AG09319 (cell line): ENCODE measurements around the gene SDR39U1.

ENCODE experiments used
- DNase-seq: peaks from one replicate; pipeline ENCODE4 v3.0.0-alpha.2; 2010; ENCODE audit warnings: low read depth; ENCODE audit errors: extremely low read depth
- CTCF ChIP-seq: IDR thresholded peaks from 2 replicates; pipeline ENCODE4 v1.5.1; 2011; ENCODE audit warnings: low read depth, mild to moderate bottlenecking, inconsistent platforms, low read length, moderate library complexity

SDR39U1 gene

GRCh38 chr14:24416254-24416931 is 26.2 kb downstream of the SDR39U1 start:
- DNase-seq, result no peak
- no peak for TF ChIP-seq CTCF

- TF ChIP-seq CTCF, result no peak
- DNase-seq, result no peak
Observed at GRCh38 chr14:24415421-24416253, 26.9 kb downstream of the SDR39U1 start.

- no peak for DNase-seq
- no peak for TF ChIP-seq CTCF
Observed at GRCh38 chr14:24414732-24415420, 27.7 kb downstream of the SDR39U1 start.

GRCh38 chr14:24414077-24414476 is 28.5 kb downstream of the SDR39U1 start:
- no peak for DNase-seq

GRCh38 chr14:24411443-24412389 is 30.9 kb downstream of the SDR39U1 start:
- DNase-seq, result no peak
- TF ChIP-seq CTCF, result peak; percentile 76

More at GRCh38 chr14:24414077-24414476, 28.5 kb downstream of the SDR39U1 start:
- no peak for TF ChIP-seq CTCF

- TF ChIP-seq CTCF, result no peak
Observed at GRCh38 chr14:24409956-24410355, 32.6 kb downstream of the SDR39U1 start.

More at GRCh38 chr14:24409956-24410355, 32.6 kb downstream of the SDR39U1 start:
- DNase-seq, result no peak
